NCI-H345 treated with DMSO at 0.1 percent for 48 hours (cell line): ENCODE measurements around the gene ART4.

ENCODE experiments used
- DNase-seq: peaks from one replicate; lab custom pipeline; 2025; ENCODE audit not compliant: unreplicated experiment; lab: John Stamatoyannopoulos, UW

Gene ART4

DNA sequence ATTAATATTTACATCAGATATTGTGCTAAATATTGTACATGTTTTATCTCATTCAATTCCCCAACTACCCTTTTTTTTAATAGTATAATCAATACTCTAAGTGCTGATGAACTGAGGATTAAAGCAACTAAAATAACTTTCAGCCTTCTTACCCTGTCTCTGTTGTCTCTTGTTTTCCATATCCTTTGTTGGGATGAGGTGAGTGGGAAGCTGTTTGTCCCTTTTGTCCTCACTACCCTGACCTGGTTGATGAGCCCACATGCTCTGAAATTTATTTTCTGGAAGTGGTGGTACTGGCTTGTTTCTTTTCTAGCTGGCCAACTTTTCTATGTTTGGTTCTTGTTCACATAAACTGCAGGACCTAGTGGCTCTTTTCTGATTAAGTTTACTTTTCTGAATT lies 9.6 kb upstream of the ART4 start:
- DNase-seq = no peak

DNA sequence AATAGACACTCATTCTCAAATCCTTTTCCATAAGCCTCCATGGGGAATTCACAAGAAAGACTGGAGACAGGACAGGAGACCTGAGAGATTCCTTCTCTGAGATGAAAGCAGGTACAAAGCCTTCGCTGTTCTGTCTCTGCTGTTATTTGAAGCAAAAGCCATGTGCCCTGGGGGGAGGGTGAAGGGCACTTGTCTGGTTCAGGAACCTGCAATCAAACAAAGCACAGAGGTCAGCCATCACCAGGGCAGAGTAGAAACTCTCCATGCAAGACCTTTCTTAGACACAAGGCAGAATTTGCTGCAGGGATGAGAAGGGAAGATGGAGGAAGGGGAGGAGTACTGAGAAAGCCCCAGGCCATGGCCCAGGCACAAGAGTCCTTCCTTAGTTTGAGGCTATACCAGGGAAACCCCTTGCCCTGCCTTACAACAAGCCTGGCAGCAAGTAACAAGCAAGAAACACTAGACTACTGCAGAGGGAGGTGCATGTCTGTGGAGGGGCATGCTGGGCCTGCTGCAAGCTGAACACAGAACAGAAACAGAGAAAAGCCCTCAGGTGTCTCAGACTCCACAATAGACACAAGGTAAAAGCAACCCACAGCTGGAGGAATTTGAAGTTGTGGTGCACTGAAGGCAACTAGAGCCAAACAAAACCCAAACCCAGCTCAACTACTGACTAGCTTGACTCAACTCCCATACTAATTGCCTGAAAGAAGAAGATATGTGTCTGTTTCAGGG lies 7.8 kb upstream of the ART4 start:
- DNase-seq = no peak

DNA sequence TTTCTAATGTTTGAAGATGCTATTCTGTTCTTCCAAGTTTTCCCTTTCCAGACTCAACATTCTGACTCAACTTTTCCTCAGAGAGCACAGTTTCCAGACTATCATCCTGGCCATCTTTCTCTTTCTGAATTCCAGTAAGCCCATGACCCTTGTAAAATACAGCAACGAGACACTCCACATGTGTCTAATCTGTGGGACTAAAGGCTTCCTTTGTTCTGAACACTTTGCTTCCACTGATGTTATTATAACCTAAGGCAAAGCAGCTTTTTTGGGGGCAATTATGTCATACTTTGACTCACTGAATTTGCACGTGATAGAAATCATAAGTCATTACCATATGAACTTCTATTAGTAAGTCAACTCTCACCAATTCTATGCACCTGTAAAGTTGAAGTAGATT lies 6.3 kb upstream of the ART4 start:
- DNase-seq = no peak

DNA sequence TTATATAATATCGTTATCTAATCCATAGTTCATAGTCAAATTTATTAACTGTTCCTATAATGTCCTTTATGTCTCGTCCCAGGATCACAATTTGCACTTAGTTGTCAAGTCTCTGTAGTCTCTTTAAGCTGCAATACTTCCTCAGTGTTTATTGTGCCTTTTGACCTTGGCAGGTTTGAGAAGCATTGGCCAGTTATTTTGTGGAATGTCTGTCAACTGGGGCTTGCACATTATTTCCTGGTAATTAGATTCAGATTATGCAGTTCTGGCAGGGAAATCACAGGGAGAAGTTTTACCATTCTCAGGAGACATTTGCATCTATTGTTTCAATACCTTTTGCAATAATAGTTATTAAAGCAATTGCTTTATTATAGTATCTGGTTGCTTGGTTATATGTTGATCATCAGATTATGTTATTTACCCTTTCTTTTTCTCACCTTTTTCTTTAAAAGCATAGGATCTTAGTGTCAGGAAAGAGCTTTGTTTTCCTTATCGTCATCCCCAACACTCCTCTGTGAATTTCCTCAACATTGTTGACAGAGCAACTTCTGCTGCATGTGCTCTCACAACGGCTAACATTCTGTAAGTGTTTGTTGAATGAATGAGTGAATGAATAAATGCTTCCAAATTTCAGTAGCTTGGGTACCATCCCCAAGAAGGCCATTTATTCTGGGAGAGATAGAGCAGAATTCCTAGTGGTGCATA lies 3.7 kb upstream of the ART4 start:
- no peak for DNase-seq

DNA sequence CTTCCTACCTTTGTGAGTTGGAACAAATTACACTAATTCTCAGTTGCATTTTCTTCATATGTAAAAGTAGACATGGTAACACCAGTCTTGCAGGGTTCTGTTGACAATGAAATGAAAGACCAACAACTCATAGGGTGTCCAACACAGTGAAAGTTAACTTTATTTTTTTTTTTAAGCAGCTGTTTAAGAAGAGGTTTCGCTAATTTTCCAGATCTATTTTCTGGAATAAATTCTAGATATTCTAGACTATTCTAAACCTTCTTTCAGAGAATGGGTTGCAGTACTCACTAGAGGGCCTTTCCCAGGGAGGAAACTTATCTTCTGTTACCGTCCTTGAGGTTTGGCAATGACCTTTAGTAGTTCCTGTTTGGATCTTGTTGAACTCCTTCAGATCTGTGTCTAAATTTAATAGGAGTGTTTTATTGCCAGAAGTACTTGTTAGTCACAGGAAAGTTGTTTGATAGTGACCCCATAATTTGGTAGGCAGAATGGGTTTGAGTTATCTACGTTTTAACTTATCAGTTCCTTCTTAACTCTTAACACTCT lies 2.8 kb upstream of the ART4 start:
- no peak for DNase-seq

DNA sequence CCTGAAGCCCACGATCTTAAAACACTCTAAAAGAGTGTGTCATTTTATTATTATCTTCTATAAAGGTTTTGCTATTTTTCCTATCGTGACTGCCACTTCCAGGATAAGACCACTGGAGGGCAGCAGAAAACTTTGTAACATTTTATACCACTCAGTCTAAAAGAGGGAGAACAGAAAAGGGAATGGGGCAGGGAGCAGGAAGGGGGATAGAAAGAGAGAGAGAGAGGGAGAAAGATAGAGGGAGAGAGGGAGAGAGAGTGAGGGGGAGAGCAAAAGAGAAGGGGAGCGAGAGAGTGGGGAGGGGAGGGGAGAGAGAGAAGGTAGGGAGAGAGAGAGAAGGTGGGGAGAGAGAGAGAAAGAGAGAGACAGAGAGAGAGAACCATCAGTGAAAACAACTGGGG lies 2.0 kb upstream of the ART4 start:
- peak; percentile 35 for DNase-seq

DNA sequence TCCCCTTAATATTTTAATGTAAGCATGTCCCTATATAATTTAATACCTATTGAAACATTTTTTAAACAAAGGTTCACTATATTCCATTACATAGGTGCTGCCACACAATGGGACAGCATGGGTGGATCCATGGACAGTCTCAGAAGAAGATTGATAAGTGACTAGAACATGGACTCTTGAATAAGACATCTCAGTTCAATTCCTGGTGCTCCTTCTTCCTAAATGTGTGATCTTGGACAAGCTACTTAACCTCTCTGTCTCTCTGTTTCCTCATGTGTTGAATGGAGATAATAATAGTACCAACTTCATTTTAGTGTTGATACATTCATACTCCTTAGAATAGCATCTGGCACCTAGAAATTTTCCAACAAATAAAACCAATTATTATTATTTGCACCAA lies 1.1 kb upstream of the ART4 start:
- DNase-seq = no peak

DNA sequence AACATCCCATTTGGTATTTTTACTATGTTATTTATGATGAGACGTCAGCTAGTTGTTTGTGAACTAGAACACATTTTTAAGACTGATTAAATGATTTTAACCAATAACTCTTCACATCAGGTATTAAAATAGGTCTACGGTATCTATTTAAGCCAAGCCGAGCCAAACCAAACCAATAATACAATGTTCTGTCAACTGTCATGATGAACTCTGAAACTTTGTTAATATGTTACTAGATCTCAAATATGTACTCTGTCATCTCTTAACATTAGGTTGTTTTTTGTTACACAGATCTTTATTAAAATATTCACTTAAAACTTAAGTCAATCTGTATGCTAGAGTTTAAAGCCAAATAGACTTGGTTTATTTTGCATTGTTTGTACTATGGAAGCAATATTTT lies 1.0 kb downstream of the ART4 start:
- DNase-seq = no peak

DNA sequence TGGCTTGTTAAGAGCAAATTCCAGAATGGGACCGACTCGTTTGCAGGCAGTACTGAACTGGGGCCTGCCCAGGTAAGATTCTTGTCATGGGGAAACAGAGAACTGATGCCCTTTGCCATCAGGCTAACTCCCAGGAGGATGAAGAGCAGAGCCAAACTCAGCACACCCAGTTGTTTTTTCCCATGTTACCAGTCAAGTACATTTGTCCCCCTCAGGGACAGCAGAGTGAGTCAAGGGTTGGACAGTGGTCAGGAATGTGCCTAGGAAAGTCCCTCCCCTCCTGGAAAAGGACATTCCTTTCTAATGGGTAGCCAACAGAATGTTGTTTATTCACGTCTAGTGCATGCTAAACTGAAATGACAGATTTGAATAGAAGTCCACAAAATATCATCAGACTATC lies 1.6 kb downstream of the ART4 start:
- DNase-seq = no peak

DNA sequence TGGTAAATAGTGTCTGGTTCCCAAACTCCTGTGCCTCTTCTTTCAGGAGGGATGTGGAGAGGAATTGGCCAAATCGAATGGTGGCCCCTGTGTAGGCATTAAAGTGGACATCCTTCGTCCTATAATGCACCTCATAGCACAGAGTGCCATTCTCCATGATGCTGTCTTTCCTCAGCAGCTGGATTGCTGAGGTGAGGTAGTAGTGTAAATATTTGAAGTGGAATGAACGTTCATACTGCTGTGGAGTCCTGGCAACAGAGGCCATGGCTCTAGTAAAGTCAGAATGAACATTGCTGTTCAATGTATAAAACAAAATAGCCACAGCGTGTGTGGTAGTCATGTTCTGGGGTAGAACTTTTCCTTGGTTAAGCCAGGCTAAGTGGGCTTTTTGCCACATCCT lies 2.7 kb downstream of the ART4 start:
- DNase-seq = no peak

DNA sequence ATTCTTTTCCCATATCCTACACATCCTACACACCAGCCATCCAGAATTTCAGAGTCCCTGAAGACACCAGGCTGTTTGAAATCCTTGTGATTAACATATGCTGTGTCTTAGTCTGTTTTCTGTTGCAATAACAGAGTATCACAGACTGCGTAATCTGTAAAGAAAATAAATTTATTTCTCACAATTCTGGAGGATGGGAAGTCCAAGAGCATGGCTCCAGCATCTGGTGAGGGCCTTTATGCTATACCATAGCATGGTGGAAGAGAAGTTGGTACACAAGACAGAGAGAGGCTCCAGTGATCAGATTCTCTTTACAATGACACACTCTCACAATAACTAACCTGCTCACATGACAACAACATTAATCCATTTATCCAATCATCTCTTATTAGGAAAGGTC lies 4.1 kb downstream of the ART4 start:
- no peak for DNase-seq

DNA sequence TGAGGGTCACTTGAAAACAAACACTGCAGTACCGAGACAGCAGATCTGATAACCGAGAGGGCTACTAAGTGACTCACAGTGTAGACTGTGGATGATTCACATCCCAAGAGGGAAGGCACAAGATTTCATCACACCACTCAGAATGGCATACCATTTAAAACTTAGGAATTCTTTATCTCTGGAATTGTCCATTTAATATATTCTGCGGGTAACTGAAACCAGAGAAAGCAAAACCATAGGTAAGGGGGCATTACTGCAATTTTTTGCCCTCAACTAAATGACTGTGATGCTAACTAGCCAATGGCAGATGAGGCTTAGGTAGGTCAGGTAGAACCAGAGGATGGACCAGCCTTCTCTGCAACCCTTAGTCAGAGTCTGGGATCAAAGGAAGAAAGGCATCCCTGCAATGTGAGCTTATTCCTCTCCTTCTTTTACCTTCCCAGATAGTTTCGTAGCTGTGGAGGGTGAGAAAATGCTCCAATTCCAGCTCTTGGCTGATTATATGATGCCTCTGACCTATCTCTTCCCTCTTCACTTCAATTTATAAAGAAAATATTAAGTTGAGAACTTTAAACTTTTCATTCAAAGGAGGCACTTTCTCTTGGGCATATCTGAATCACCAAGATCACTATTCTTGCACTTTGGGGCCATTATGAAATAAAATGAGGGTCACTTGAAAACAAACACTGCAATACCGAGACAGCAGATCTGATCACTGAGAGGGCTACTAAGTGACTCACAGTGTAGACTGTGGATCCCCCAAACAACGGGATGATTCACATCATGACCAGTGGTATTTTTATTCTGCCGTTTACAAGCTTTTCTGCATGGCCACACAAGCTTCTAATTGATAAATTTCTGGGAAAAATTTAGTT lies 6.8 kb downstream of the ART4 start:
- DNase-seq = no peak

DNA sequence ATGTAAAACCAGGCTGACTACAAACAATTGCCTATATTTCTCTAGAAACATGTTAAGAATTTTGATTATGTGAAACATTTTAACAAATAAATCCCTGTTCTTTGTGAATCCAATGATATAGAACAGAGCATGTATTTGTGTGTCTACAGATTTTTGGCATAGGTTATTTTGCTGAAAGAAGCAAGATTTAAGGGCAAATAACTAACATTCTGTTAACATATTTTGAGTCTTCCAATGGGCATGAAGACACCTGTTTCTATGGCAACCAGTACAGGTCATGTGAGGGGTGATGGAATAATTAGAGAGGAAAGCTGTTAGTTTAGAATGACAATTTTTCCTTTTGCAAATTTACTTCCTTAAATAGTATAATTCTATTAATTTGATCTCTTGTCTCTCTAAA lies 8.8 kb downstream of the ART4 start:
- no peak for DNase-seq

DNA sequence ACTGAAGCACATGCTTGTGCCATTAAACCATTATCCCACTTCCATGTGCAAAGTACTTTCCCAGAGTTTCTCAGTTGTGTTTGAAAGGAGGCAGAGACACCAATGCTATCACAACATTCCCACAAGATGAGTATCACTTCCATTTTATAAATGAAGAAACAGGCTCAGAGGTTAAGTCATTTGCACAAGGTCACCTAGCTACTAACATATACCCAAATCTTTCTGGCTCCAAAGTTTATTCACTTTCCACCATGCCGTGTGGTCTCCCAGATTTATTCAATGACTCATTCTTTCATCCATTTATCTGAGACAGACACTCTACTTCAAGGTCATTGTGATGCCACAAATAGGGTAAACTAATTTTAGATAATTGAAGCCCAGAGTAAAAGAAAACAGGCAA lies 9.4 kb downstream of the ART4 start:
- DNase-seq = no peak

DNA sequence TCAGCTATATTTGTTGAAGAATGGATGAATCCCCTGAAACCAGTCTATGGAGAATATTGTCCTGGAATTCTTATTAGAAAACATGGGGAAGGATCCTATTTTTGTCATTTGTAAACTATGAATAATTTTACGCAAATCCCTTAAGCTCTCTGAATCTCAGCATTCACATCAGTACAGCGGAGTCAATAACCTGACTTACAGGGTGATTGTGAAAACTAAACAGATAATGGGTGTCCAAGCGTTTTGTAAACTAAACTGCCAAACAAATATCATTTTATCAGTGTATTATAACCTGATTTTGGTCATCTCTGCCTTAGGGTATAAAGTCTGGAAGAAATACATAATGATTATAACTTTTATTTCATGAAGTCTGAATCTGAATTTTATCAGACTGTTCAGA lies 10.0 kb downstream of the ART4 start:
- no peak for DNase-seq

DNA sequence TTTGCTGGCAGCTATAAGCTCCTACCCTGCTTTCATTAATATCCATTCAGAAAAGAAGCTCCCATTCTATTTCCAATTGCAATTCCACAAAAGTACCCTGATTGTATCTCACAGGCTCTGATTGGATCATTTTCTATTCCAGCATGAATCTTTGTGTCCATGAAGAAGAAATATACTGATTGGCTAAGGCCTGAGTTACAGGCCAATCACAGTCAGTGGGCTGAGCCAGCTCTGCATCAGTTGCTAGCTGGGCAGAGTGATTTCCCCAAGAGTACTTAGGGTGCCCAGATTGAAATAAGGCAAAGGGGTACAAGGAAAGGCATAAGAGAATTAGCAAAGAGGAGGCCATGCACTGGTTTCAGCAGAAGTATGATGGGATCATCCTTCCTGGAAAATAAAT lies 14.4 kb downstream of the ART4 start:
- DNase-seq = no peak

DNA sequence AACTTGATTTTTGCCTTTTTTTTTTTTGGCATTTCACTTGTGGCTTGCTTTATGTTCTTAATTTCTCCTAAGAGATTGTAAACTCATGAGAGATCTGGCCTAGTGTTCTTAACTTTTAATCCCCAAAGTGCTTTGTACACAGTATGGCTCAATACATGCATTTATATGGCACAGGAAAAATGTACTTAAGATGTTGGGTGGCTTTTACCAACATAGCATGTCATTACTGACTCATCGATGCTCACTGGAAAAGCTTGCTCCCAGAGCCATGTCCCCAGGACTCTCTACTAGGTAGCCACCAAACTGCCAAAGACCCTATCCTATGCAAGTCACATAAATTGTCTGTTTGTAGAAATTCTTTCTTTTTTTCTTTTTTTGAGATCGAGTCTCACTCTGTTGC lies 16.3 kb downstream of the ART4 start:
- no peak for DNase-seq

DNA sequence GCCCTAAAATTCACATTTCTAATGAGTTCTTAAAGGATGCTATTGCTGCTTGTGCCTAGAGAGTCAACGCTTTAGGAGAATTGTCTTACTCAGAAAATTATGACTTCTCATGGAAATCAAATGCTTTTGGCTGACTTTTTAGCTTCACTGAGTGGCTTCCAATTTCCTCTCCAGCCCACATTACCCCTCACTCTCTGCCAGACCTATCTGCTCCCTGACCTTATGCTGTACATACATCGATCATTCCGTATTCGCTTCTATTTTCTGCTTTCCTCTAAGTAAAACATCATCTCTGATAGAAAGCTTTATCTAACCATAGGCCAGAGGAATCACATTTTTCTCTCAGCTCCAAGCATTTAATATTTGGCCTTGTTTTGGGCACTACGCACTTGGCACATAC lies 16.8 kb downstream of the ART4 start:
- DNase-seq = no peak

DNA sequence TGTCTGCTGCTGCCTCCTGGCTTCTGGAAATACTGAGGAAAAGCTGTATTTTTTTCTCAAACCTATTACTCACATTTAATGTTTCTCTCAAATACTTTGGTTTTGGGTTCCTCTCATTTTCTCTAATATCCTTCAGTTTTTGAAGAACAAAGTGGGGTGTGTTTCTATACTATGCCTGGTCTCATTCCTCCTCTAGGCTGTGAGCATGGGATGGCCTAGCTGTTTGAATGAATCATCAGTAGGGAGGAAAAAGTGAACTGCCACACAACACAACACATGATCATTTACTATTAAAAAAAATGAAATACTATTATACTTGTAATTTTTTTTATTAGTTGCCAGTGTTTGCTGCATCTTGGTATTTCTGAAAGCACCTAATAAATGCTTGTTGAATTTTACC lies 18.1 kb downstream of the ART4 start:
- DNase-seq = no peak

DNA sequence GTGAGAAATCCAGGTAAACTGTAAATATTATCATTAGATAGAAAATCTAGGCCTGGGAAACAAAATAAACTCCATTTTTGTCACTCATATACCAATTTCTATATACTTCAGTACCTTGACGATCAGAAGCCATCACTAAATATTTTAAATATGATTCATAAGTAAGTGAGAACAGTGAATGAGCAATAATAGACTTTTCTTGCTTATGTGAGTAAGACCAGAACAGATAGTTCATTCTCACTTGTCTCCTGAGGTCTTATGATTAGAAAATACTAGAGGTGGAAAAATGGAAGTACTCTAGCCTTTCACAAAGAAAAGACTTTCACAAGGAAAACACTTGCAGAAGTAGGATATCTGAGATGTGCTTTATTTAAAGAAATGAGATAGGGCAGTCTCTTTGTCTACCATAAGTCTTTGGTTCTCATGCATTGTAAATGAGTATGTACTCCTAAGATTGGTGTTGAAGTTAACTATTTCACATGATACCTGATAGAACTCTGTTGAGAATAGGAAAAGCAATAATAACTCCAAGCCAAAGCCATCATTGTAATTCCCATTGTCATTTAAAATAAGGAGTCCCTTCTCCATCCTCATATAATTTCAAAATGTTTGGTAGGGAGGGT lies 19.2 kb downstream of the ART4 start:
- no peak for DNase-seq

DNA sequence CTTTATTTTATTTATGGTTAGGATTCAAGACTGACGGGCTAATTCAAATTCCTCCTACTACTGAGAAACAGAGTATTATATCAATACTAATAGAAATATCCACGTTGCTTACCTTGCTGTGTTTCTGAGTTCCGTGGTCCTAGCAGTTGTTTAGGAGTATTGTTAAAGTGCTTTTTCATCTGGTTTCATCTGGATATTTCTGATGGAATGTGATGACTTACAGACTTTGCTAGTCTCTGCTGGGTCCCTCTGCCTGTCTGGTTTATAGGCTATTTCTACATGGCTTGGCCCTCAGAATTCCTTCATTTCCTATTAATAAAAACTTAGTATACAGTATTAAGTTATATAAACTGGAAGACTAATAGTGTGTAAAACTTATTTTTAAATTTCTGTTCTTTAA lies 29.3 kb downstream of the ART4 start, which contains the start of gene SMCO3:
TSS of gene SMCO3 (minus strand) at position 169 of the 400 bp plus-strand sequence. CDS start 7,502 bp downstream, outside the sequence.
- no peak for DNase-seq
